Kidney epithelial cell (primary cell): ENCODE measurements around the gene RBM28. TPM values are rescaled to one million over a fixed set of nuclear protein-coding genes. Genes with fewer than 3 reads are reported as not detected.

Experiments
- DNase-seq: peaks from one replicate; pipeline ENCODE4 v3.0.0-alpha.2; 2010; ENCODE audit warnings: low read depth
- H3K27me3 ChIP-seq: 2 replicates; pipeline ENCODE4 v1.6.0; 2011; ENCODE audit warnings: low read length; ENCODE audit not compliant: control insufficient read depth, insufficient read depth
- H3K36me3 ChIP-seq: 2 replicates; pipeline ENCODE4 v1.5.1; 2011; ENCODE audit warnings: low read length; ENCODE audit not compliant: control insufficient read depth, insufficient read depth
- H3K4me3 ChIP-seq: 2 replicates; pipeline ENCODE4 v1.5.1; 2011; ENCODE audit warnings: low read depth, mild to moderate bottlenecking, control low read depth, low read length
- total RNA-seq: library from RNA; depleted of rRNA; stranded (reverse); fragments of >200 nt; gene quantifications from 2 replicates; pipeline ENCODE4 v1.2.3, GENCODE V29; 2015
- TF ChIP-seq, protein P1 (sequence below): IDR thresholded peaks from 2 replicates; pipeline ENCODE4 v1.5.1; 2011; ENCODE audit warnings: mild to moderate bottlenecking, moderate library complexity, low read length, control low read depth, inconsistent platforms; ENCODE audit not compliant: insufficient read depth, poor library complexity, severe bottlenecking

RBM28 gene
- total RNA-seq, 1 donor from 2014 or later: 25.9 TPM

DNA sequence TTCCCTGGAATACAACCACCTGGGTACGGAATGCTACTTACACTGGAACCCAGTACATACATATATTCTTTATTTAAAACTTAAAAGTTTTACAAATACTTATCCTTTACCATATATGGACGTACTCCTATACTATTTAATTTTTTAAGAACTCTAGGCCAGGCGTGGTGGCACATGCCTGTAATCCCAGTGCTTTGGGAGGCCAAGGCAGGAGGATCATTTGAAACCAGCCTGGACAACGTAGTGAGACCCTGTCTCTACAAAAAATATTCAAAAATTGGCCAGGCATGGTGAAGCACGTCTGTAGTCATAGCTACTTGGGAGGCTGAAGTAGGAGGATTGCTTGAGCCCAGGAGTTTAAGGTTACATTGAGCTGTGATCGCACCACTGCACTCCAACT is 2.0 kb downstream of the RBM28 start:
- no peak for DNase-seq
- no peak overlapping the region for H3K4me3 ChIP-seq
- no peaks in the 10 kb centered on the region for H3K36me3 ChIP-seq
- TF ChIP-seq, protein P1, sequence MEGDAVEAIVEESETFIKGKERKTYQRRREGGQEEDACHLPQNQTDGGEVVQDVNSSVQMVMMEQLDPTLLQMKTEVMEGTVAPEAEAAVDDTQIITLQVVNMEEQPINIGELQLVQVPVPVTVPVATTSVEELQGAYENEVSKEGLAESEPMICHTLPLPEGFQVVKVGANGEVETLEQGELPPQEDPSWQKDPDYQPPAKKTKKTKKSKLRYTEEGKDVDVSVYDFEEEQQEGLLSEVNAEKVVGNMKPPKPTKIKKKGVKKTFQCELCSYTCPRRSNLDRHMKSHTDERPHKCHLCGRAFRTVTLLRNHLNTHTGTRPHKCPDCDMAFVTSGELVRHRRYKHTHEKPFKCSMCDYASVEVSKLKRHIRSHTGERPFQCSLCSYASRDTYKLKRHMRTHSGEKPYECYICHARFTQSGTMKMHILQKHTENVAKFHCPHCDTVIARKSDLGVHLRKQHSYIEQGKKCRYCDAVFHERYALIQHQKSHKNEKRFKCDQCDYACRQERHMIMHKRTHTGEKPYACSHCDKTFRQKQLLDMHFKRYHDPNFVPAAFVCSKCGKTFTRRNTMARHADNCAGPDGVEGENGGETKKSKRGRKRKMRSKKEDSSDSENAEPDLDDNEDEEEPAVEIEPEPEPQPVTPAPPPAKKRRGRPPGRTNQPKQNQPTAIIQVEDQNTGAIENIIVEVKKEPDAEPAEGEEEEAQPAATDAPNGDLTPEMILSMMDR: no peak
- no peaks in the 10 kb centered on the region for H3K27me3 ChIP-seq

DNA sequence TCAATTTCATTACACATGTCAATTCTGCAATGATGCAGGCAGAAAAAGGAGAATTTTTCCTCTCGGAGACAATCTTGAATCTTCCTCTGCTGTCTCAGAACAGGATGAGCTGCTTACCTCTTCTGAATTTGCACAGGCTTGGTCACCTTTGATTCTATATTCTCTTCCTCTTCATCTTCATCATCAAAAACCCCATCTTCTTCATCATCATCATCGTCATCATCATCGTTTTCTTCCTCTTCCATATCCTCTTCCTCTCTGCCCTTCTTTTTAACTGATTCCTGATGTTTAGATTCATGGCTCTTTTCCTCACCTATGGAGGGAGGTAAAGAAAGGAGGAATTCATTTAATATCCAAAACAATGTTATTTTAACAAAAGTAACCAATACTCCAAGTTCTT is 8.0 kb downstream of the RBM28 start:
- DNase-seq: no peak
- peaks cover 2% of the 10 kb centered on the region for H3K36me3 ChIP-seq
- TF ChIP-seq, protein P1: no peak
- no peak overlapping the region for H3K4me3 ChIP-seq
- H3K27me3 ChIP-seq: no peaks in the 10 kb centered on the region

GRCh38 chr7:128324368-128324680 is 19.4 kb downstream of the RBM28 start:
- TF ChIP-seq, protein P1: no peak
- Histone ChIP-seq H3K36me3 (no peaks in the 10 kb centered on the region), H3K4me3 (no peak overlapping the region), H3K27me3 (no peaks in the 10 kb centered on the region)
- DNase-seq: no peak

GRCh38 chr7:128323459-128324367 is 20.0 kb downstream of the RBM28 start:
- TF ChIP-seq, protein P1: no peak
- Histone ChIP-seq H3K27me3 (no peaks in the 10 kb centered on the region), H3K36me3 (no peaks in the 10 kb centered on the region), H3K4me3 (no peak overlapping the region)
- no peak for DNase-seq

DNA sequence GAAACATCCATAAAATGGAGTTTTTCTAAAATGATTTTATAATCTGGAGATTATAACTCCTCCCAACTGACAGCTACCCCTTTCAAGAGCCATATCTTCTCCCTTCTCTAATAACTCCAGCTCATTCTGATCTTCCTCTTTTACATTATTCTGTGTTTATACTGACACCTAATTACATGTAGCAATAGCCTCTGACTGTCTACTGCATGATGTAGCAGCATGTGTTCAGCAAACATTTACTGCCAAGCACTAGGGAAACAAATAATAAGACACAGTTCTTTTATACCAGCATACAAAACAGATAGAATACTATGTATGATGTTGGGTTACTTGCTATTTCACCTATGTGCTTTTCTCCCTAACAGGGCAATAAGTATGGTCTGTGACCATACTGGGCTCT is 20.7 kb downstream of the RBM28 start:
- no peaks in the 10 kb centered on the region for H3K36me3 ChIP-seq
- DNase-seq: no peak

More for the DNA sequence above, 20.7 kb downstream of the RBM28 start:
- no peaks in the 10 kb centered on the region for H3K27me3 ChIP-seq
- TF ChIP-seq, protein P1: no peak
- H3K4me3 ChIP-seq: no peak overlapping the region
